ENCODE results near the gene BDH1. TPM values are rescaled to one million over a fixed set of nuclear protein-coding genes. Genes with fewer than 3 reads are reported as not detected.
A peak's percentile ranks its signal among the peaks of the same experiment; 100 is the strongest.

Gene BDH1
- total RNA-seq, 1 donor from 2014 or later: 0.67 TPM

DNA sequence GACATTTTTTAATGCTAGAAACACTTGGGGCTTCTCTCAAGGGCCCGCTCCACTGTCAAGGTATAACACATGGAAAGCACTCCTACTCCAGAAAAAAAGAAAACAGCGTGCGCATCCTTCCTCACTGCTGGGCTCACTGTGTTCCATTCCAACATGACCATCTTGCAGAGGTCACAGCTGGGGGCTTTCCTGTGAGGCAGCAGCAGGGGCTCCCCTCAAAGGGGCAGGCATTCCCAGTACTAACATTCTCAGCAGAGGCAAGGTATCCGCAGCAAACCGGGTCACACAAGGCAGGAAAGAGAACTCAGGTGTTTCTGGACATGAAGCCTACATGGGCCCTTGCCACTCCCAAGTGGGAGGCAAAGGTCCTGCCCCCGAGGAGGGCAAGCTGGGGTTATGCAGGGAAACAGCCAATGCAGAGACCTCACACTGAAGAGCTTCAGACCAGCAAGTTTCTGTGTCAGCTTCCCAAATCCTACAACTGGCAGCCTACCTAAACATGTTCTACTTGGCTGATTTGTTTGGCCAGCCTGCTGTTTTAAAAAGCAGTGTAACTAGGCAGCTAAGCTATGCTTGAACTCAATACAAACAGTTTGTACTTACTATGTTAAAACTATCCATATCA lies 6.4 kb downstream of the BDH1 start:
- no peak for DNase-seq (ENCODE audit: low read depth)

DNA sequence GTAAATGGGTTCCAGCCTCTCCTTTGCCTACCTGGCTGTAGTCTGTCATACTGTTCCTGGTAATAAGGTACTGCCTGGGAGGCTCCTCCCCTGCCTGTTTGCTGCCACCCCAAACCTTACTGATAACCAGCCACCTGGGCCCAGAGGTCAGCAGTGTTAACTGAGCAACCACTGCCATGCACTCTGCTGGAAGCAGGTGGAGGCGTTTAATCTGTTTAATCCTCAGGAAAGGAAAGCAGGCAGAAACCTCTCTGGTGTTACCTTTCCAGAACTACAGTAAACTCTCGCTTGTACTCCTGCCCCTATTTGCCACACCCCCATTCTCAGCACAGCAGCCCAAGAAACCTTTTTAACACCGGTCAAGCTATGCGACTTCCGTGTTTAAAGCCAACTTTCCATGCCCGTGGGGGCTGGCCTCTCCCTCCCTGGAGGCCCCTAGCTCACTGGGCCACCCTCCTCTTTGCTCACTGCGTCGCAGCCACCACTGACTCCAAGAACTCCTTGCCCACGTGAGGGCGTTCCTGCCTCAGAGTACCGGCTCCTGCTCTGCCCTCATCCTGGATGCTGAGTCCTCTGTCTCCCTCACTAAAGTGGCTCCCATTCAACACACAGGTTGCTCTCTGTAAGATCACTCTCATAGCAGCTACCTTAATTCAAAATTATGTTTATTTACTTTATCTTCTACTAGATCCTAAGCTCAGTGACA lies 8.3 kb downstream of the BDH1 start:
- DNase-seq (ENCODE audit: low read depth): no peak

DNA sequence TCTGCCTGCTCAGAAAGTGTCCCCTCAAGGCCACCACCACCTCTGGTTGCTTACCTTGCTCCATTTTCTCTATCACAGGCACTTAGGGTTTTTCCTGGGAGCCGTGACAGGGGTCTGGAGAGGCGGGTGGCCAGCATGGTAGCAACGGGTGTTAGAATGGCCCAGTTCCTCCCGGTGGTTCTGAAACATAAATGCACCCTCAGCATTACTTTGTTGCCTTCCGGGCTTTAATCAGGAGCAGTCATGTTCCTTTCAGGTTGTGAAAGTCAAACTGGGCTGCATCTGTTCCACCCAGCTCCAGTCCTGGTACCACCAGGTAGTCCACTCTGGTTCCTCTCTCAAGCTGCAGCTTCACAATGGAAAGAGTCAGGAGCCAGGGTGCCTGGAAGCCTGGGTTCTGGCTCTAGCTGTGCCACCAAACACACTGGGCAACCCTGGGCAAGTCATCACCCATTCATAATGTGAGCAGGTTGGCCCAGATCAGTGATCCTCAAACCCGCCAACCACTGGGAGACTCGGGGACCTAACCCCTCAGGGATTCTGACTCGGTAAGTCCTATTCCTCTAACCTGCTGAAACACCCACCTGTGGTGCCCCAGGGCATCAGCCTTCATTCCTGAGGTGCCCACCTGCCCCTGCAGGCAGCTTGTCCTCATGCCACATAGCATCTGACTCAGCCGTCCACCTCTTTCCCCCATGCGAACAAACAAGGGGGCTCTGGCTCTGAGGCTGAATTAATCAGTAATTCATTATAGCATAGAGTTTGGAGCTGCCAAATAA lies 9.3 kb downstream of the BDH1 start:
- no peak for DNase-seq (ENCODE audit: low read depth)

DNA sequence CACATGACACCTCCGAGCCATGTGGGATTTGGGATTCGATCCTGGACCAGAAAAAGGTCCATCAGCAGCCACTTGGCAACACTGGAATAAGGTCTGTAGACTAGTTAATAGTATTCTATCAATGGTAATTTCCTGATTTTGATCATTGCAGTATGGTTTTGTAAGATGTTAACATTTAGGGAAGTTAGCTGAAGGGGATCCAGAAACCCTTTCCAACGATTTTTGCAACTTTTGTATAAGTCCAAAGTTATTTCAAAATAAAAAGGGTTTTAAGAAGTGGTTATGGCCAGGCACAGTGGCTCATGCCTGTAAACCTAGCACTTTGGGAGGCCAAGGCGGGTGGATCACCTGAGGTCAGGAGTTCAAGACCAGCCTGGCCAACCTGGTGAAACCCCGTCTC lies 10.2 kb downstream of the BDH1 start:
- DNase-seq (ENCODE audit: low read depth): no peak

DNA sequence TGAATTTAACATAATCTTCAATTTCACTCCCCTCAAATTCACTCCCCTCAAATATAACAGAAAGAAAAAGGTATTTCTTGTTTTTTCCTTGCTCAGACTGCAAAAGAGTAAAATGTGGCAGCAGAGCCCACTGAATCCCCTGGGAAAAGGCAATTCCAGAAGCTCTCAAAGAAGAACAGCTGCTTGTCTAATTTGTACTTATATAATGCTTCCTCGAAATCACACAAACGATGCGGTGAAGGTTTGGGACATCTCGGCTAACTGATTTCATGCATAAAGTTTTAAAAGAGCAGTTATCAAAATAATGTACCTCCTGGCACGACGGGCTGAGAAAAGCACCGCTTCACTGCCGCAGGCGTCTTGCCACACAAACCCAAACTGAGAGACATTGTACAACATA lies 10.7 kb downstream of the BDH1 start:
- peak; percentile 45 for DNase-seq (ENCODE audit: low read depth)

DNA sequence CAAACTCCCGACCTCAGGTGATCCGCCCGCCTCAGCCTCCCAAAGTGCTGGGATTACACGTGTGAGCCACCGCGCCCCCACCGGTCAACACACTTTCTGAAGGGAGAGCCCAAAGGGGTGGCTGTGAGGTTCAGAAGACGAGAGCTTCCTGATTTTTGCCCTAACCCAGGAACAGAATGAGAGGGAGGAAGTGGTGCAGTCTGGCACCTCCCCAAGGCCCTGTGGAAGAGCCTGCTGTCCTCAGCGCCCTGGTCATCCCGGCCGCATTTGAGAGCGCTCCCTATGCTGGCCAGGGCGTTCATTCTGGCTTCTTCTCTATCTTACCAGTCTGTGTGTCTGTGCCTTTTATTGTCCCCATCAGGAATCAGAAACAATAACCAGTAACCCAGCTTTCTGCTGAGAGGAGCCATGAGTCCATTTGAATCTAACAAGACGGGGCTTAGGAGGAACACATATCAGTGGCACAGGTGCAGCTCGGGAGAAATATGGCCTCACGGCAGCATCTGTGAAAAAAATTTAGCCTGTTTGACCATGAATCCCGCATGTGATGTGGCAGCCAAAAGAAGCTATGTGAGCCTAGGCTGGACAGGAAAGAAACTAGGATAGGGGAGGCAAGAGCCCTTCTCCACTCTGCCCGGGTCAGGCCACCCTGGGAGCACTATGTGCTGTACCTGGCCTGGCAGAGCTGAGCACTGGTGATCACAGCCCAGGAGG lies 12.9 kb downstream of the BDH1 start:
- no peak for DNase-seq (ENCODE audit: low read depth)

DNA sequence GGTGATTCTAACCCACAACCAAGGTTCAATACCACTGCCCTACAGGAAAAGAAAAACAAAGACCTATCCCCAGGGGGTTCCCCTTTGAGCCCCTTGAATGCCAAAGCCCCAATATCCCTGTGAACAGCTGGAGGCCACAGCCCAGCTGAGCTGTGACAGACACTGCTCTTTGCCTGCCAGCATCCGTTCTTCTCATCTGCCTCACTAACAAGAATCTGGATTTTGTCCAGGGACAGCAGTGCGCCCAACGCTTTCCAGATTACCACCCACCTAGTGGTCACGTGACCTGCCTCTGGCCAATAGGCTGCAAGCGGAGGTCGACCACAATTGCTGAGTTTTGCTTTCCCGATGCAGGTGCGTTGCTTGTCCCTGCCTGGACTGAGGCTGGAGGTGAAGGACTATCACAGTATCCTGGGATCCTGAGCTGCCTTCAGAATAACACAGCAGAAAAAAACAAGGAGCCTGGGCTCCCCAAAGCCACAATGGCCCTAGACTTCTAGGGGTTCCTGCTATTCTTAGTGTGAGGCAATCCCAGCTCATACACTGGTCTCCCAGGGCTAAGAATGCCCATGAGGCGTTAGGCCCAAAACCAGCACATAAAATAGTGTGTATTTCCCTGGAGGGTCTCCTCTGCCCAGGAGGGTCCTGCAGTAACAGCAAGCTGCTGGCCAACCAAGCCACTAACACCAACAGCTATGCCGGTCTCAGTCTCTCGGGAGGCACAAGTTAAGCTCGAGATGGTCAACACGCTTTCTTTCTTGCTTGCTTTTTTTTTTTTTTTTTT lies 13.8 kb downstream of the BDH1 start:
- peak; percentile 79 for DNase-seq (ENCODE audit: low read depth)

DNA sequence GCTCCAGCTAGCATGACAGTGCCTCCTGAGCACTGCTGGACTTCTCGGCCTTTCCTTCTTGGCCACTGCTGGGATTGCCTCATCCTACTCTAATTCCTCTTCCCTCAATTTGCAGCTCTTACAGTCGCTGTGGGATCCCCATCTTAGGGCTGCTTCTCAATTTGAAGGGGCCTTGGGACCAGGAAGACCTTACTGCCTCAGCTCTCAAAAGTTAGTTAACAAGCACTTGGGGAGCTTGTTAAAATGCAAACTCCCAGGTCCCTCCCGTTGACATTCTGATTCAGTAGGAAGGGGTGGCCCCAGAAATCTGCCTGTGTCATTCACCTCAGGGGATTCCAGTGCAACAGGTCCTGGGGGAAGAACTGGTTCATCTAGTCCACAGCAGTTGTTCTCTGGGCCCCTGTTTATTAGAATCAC lies 14.8 kb downstream of the BDH1 start:
- DNase-seq (ENCODE audit: low read depth): no peak

DNA sequence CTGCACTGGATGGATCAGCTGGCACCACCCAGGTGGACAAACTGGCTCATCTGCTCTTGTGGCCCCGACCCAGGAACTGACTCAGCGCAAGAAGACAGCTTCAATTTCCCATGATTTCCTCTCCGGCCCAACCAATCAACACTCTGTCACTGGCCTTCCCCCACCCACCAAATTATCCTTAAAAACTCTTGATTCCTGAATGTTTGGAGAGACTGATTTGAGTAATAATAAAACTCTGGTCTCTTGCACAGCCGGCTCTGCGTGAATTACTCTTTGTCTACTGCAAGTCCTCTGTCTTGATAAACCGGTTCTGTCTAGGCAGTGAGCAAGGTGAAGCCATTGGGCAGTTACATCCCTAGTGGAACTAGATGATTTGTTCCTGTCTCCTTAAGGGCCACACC lies 16.1 kb downstream of the BDH1 start:
- no peak for DNase-seq (ENCODE audit: low read depth)

DNA sequence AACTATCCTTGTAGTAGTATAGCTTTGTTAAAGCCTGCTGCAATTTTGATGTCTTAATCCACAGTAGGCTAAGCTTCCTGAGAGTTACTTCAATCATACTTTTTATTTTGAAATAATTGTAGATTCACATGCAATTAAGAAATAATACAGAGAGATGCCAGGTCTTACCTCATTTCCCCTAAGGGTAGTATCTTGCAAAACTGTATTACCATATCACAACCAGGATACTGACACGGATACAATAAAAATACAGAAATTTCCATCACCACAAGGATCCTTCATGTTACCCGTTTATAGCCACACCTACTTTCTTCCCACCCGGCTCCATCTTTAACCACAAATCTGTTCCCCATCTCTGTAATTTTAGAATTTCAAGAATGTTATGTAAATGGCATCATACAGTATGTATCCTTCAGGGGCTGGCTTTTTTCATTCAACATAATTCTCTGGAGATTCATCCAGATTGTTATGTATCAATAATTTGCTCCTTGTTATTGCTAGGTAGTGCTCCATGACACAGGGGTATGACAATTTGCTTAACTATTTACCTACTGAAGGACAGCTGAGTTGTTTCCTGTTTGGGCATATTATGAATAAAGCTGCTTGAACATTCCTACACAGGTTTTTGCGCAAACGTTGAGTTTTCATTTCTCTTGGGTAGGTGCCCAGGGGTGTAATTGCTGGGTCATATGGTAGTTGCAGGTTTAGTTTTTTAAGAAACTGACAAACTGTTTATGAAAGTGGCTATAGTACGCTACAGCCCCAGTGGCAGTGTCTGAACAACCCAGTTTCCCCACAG lies 21.6 kb downstream of the BDH1 start:
- no peak for DNase-seq (ENCODE audit: low read depth)

DNA sequence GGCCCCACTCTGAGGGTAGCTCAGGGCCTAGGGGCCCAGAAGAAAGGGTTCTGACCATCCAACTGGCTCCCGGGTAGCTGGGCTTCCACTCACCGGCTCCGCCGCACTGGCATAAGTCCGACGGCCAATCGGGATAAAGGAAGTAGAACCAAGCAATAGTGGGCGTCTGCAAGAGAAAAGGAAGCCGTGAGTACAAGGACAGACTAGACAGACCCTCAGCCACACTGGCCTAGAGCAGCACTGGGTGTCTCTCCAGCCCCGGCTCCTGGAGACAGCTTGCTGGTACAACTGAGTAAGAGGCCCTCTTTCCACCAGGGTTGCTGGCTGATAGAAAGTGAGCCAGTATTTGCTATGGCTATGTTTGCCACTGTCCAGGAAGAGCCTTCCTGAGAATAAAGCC lies 22.4 kb downstream of the BDH1 start:
- no peak for DNase-seq (ENCODE audit: low read depth)

DNA sequence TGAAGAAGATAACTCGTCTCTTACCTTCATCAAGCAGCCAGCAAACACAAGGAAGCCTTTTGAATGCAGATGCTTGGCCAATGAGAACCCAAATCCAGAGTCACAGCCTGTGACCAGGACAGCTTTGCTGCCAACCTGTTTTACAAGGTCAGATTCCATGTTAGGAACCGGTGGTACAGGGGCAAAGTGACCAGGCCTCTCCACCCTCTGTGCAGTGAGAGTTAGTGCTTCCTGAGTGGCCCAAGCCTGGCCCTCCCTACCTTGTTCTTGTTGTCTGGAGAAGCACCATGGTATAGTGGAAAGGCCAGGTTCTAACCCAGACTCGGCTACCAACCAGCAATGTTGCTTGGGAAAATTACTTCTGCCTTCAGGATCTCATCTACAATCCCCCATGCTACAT lies 23.4 kb downstream of the BDH1 start:
- DNase-seq (ENCODE audit: low read depth): no peak

DNA sequence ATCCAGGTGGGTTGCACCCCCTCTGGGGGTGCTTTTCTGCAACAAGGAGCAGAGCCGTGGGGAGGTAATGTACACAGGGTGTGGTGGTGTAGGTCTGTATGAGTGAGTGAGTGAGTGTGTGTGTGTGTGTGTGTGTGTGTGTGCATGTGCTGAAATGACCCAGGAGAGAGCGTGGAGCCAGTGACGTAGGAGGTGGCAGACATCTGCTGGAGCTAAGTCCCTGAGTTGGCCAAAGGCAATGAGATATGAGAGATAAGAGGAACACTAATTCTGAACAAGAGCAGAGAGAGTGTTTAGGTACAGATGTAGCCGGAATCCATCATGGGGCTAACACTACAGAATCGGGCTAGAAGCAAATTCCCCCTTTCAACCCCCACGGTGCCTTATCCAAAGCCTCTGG lies 27.6 kb downstream of the BDH1 start:
- DNase-seq (ENCODE audit: low read depth): no peak

DNA sequence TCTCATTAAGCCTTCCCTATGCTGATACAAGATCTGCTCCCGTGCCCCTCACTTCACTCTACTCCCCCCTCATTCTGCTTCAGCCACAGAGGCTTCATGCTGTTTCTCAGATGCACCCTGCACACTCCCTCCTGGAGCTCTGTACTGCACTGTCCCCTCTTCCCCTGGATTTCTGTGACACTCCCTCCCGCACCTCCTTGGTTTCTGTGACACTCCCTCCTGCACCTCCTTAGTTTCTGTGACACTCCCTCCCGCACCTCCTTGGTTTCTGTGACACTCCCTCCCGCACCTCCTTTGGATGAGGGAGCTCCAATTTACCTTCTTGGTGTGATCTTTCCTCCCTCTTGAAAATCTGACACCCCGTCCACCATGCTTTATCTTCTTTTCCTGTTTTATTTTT lies 28.2 kb downstream of the BDH1 start:
- no peak for DNase-seq (ENCODE audit: low read depth)

DNA sequence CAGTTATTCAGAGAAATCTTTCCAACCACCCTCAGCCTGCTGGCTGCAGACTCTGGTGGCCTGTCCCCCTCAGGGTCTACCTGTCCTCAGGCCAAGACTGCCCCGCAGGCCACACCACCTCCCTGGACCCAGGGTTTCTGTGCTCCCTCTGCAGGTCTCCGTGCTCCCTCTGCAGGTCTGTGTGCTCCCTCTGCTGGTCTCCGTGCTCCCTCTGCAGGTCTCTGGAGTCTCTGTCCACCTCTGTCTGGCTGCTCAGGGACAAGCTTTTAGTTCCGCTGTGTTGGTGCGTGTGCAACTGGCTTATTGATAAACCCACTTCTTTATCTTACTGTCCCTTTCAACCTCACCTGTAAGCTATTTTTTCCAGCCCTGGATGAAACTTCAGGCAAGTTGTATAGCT lies 30.1 kb downstream of the BDH1 start:
- no peak for DNase-seq (ENCODE audit: low read depth)

DNA sequence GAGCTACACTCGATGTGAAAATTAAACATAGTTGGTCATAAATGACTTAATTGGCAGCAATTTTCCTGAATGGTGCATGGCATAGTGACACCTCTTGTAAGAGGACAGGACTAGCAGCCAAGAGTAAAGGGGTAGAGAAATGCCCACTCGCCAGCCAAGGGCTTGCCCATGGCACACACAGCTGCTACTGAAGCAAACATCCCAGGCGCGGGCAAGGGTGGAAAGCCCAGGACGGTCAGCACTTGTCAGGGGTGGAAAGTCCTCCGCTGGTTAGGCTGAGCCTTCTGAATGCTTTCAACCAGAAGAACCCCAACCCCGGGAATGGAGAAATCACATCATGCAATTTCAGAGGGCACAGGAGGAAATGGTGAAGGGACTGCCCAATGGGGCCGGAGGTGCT lies 31.6 kb downstream of the BDH1 start:
- DNase-seq (ENCODE audit: low read depth): no peak

DNA sequence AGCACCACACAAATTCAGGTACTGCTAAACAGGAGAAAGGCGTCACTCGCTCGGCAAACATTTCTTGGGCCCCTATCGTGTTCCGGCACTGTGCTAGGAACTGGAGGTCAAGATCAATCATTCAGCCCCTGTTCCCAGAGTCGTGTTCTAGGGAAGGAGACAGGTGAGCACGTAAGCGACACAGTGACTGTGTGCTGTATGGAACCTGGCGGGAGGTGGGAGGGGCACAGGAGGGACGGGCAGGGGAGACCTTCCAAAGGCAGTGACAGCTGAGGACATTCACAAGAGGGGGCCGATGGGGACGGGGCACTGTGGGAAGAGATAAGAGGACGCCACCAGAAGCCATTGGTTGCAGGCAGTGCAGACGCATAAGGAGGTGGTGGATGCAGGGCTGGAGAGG lies 32.2 kb downstream of the BDH1 start:
- no peak for DNase-seq (ENCODE audit: low read depth)

DNA sequence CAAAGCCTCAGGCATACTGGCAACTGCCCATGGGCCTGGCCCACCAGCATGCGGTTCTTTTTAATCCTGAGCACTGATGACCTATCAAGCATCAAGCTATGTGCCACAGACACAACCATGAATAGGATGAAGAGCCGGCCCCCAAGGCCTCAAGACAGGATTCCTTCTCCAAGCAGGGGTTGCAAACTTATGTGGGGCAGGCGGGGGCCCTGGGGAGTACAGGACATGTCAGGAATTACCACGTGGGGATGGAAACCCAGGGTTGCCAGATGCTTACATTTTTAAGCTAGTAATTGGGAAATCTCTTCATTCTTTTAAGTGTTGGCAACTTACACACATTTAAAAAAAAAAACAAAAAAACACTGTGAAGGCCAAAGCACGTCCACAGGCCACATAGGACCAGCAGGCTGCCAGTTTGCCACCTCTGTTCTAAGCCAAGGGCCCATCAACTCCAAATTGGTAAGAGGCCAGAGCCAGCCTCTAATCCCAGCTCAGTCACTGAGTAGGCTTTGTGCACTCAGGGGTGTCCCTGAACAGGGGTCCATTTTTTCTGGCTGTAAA lies 32.8 kb downstream of the BDH1 start:
- no peak for DNase-seq (ENCODE audit: low read depth)

DNA sequence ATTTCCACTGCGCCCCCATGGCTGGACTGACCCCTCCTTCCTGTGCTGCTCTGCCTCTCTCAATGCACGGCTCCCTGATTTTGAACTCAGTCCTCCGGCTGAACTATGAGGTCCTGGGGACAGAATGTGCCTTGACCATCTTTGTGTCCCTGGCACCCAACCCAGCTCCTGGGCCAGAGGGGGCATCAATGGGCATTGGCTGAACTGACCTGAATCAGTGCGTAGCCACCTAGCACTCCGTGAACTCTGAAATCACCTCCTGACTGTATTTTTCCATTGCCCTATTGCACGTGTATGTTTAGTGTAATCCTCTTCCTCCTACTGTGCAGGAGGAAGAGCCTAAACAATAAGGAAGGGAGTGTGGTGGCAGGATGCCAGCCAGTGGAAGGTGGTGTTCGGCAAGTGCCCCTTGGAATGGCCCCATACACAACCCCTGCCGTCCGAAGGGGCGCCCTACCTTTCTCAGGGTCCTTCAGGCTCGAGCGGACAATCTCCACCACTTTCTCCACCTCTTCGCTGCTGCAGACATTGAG lies 33.5 kb downstream of the BDH1 start:
- DNase-seq (ENCODE audit: low read depth): no peak

Data from myocyte (in vitro differentiated cells).